C4-2B (cell line): ENCODE measurements around the gene ADORA2A.
A peak's percentile ranks its signal among the peaks of the same experiment; 100 is the strongest.

Experiments
- H3K27ac ChIP-seq: fragments of 450-650 bp; 2 replicates; pipeline ENCODE4 v1.5.1; 2017
- CTCF ChIP-seq: fragments of 450-650 bp; conservative IDR thresholded peaks from 2 replicates; pipeline ENCODE4 v1.5.1; 2017; ENCODE audit warnings: mild to moderate bottlenecking
- ZFX ChIP-seq: fragments of 450-650 bp; IDR thresholded peaks from 2 replicates; pipeline ENCODE4 v1.6.1; 2017

The ADORA2A gene

DNA sequence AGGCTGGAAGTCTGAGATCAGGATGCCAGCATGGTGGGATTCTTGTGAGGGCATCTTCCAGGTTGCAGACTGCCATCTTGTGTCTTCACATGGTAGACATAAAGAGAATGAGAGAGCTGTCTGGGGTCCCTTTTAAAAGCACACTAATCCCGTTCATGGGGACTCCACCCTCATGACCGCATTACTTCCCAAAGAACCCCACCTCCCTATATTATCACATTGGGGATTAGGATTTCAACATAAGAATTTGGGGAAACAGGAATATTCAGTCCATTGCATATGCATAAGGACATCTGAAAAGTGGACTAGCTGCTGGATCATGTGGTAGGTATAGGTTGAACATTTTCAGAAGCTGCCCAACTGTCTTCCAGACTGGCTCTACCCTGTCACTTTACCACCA lies 33.1 kb upstream of the ADORA2A start:
- TF ChIP-seq CTCF (no peak), ZFX (no peak)
- H3K27ac ChIP-seq: no peak overlapping the region

GRCh38 chr22:24398409-24398808 lies 29.0 kb upstream of the ADORA2A start:
- no peak for TF ChIP-seq ZFX
- H3K27ac ChIP-seq: no peak overlapping the region

- H3K27ac ChIP-seq: no peak overlapping the region
Measured at GRCh38 chr22:24400034-24400725, 27.2 kb upstream of the ADORA2A start.

GRCh38 chr22:24400726-24401596 lies 26.4 kb upstream of the ADORA2A start:
- H3K27ac ChIP-seq: peak overlapping the region; percentile 77
- TF ChIP-seq CTCF (no peak), ZFX (no peak)

More at GRCh38 chr22:24400034-24400725, 27.2 kb upstream of the ADORA2A start:
- TF ChIP-seq CTCF: no peak
- TF ChIP-seq ZFX: no peak

DNA sequence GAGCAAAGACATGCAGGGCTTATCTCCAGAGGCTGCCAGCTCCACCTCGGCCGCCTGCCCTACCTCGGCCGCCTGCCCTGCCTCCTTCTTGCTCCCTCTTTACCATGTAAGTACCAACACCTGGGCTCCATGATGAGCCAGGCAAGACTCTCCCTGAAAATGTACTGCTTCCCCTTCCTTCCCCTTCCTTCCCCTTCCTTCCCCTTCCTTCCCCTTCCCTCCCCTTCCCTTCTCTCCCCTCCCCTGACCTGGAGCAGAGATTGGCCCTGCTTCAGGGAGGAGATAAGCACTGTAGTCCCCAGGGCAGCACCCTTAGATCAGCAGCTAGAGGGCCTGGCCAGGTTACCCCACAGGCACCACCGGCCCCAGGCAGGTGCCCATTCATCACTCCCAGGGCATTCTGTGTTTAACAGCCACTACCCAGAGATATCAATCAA lies 25.4 kb upstream of the ADORA2A start:
- TF ChIP-seq ZFX (no peak), CTCF (no peak)
- H3K27ac ChIP-seq: peak overlapping the region; percentile 77

GRCh38 chr22:24402460-24403192 lies 24.8 kb upstream of the ADORA2A start:
- TF ChIP-seq ZFX: no peak
- TF ChIP-seq CTCF: no peak
- H3K27ac ChIP-seq: peak overlapping the region; percentile 77

DNA sequence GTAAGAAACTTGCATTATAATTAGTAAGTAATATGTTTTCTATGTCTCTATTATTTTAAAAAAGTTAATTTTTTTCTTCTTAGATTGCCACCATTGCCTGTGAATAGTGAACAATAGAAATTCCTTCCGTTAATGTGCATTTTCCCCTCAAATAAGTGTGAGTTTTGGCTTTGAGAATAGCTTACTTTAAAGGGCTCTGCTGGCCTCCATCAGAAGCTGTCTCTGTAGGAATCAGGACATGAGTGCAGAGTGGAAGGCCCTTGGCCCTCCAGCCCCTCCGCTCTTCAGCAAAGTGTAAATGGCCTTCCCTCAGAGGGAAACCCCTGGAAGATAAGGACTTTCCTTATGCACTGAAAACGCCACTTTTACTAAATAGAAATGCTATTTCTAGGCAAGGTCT lies 24.1 kb upstream of the ADORA2A start:
- TF ChIP-seq CTCF (no peak), ZFX (no peak)
- peak overlapping the region; percentile 77 for H3K27ac ChIP-seq
